ENCODE results near the gene KCTD15. TPM values are rescaled to one million over a fixed set of nuclear protein-coding genes. Genes with fewer than 3 reads are reported as not detected.

The KCTD15 gene
- total and polyA plus RNA-seq, 9 donors: 12.6 to 45.7 (median 29.5) TPM

DNA sequence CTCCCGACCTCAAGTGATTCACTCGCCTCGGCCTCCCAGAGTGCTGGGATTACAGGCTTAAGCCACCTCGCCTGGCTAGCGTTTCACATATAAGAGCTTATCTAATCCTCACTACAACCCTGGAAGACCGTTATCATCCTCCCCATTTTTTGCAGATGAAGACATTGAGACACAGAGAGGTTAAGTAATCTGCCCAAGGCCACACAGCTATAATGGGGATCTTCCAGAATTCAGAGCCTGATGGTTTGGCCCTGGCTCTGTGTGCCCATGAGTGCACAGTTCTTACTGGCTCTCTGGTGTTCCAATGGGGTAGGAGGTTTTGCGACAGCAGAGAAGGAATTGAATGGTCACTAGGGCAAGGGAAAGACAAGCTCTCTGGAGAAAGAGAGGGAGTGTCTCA, 16.8 kb upstream of the KCTD15 start:
- no peak overlapping the region for H3K27ac ChIP-seq
- intact Hi-C loops (cut with DNase I): loop anchor here (2.0 to 10.0 kb wide), 11 partner anchors 85 to 935 kb away; no protein-coding TSS in a partner anchor
- peaks cover 6% of the 10 kb centered on the region for H3K4me1 ChIP-seq (ENCODE audit: insufficient read depth)
- no peaks in the 10 kb centered on the region for H3K9me3 ChIP-seq
- no peaks in the 10 kb centered on the region for H3K36me3 ChIP-seq
- 86 to 91% (median 88%) methylated on average over 7 of the region's 7 CpGs for WGBS, 3 donors
- no peak overlapping the region for H3K4me3 ChIP-seq
- no peak for TF ChIP-seq POLR2A (IDR thresholded peaks at IDR 0.05)
- TF ChIP-seq EP300 (IDR thresholded peaks at IDR 0.05): no peak
- TF ChIP-seq, protein P1, sequence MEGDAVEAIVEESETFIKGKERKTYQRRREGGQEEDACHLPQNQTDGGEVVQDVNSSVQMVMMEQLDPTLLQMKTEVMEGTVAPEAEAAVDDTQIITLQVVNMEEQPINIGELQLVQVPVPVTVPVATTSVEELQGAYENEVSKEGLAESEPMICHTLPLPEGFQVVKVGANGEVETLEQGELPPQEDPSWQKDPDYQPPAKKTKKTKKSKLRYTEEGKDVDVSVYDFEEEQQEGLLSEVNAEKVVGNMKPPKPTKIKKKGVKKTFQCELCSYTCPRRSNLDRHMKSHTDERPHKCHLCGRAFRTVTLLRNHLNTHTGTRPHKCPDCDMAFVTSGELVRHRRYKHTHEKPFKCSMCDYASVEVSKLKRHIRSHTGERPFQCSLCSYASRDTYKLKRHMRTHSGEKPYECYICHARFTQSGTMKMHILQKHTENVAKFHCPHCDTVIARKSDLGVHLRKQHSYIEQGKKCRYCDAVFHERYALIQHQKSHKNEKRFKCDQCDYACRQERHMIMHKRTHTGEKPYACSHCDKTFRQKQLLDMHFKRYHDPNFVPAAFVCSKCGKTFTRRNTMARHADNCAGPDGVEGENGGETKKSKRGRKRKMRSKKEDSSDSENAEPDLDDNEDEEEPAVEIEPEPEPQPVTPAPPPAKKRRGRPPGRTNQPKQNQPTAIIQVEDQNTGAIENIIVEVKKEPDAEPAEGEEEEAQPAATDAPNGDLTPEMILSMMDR (IDR thresholded peaks at IDR 0.05): no peak
- DNase-seq: no peak
- H3K27me3 ChIP-seq: no peaks in the 10 kb centered on the region

DNA sequence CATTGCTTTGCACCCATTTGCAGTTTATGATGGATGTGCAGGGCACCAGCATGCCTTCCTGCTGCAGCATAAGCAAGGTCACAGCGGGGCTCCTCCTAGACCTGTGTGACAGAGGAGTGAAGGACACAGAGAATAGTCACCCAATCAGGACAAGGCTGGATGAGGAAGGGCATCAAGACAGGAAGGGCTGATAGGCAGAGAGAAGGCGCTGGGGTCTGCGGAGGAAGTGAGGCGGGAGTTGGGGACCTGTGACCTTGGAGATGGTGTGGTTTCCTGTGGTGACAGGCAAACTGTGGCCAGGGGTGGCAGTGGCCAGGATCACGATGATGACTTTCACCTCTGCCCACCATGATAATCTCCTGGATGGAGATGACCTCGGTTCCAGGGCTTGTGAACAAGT, 16.4 kb upstream of the KCTD15 start:
- no peak overlapping the region for H3K27ac ChIP-seq
- no peak overlapping the region for H3K4me3 ChIP-seq
- 60 to 66% (median 61%) methylated on average over 6 of the region's 6 CpGs for WGBS, 3 donors
- no peak for DNase-seq
- intact Hi-C loops (cut with DNase I): loop anchor here in 2 of 4 donors (2.0 to 10.0 kb wide), 4 partner anchors 85 to 935 kb away; no protein-coding TSS in a partner anchor
- TF ChIP-seq, protein P1 (IDR thresholded peaks at IDR 0.05): no peak
- no peak for TF ChIP-seq POLR2A (IDR thresholded peaks at IDR 0.05)
- no peak for TF ChIP-seq EP300 (IDR thresholded peaks at IDR 0.05)
- no peaks in the 10 kb centered on the region for H3K9me3 ChIP-seq
- H3K4me1 ChIP-seq (ENCODE audit: insufficient read depth): peaks cover 6% of the 10 kb centered on the region
- H3K27me3 ChIP-seq: no peaks in the 10 kb centered on the region
- H3K36me3 ChIP-seq: no peaks in the 10 kb centered on the region

DNA sequence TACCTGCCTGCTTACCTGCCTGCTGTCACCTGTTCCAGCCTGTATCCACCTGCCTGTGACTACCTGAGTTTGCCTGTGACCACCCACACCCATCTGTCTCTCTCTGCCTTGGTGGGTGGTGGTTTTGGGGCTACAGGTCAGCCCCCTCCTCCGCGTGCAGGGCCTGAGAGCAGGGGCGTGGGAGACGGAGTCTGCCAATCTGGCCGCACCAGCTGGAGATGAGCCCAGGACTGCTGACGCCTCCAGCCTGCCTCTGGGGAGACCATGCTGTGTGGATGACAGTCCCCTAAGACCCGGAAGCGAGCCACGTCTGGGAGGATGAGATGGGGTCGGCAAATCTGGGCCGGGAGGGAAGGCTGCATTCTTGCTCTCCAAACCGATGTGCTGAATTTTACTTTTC, 15.9 kb upstream of the KCTD15 start:
- no peak for DNase-seq
- no peaks in the 10 kb centered on the region for H3K9me3 ChIP-seq
- H3K27me3 ChIP-seq: no peaks in the 10 kb centered on the region
- H3K27ac ChIP-seq: no peak overlapping the region
- WGBS, 3 donors: 4 to 7% (median 7%) methylated on average over 12 of the region's 12 CpGs
- H3K4me3 ChIP-seq: no peak overlapping the region
- H3K4me1 ChIP-seq (ENCODE audit: insufficient read depth): peaks cover 6% of the 10 kb centered on the region
- no peaks in the 10 kb centered on the region for H3K36me3 ChIP-seq
- intact Hi-C loops (cut with DNase I): loop anchor here in 2 of 4 donors (2.0 to 10.0 kb wide), 4 partner anchors 84 to 934 kb away; no protein-coding TSS in a partner anchor
- TF ChIP-seq POLR2A (IDR thresholded peaks at IDR 0.05): no peak
- no peak for TF ChIP-seq EP300 (IDR thresholded peaks at IDR 0.05)
- TF ChIP-seq, protein P1 (IDR thresholded peaks at IDR 0.05): no peak

DNA sequence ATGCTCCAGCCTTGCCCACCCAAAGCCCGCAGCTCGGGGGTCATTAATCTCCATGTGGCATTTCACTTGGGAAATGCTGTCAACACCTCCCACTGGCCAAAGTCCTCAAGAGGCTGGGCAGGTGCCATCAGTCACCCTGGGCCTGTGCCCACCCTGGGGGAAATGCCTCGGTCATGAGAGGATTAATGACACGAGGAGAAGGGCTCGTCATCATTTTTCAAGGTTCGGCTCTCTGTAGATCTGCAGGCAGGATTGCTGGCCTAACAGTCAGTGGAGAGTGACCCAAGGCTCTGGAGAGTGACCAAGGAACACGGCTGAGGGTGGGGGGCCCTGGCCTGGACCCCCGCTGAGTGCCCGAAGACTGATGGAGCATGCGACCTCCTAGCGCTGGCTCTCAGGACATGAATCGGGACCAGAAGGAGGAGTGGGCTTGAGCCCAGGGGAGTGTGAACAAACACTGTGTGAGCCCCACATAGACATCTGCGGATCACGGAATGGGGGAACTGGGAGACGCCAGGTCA, 15.2 kb upstream of the KCTD15 start:
- no peak overlapping the region for H3K4me3 ChIP-seq
- intact Hi-C loops (cut with DNase I): loop anchor here in 2 of 4 donors (2.0 to 10.0 kb wide), 4 partner anchors 83 to 933 kb away; no protein-coding TSS in a partner anchor
- DNase-seq: no peak
- H3K27me3 ChIP-seq: no peaks in the 10 kb centered on the region
- no peaks in the 10 kb centered on the region for H3K36me3 ChIP-seq
- peaks cover 6% of the 10 kb centered on the region for H3K4me1 ChIP-seq (ENCODE audit: insufficient read depth)
- TF ChIP-seq POLR2A (IDR thresholded peaks at IDR 0.05) (no peak), EP300 (IDR thresholded peaks at IDR 0.05) (no peak)
- TF ChIP-seq, protein P1 (IDR thresholded peaks at IDR 0.05): no peak
- H3K27ac ChIP-seq: no peak overlapping the region
- H3K9me3 ChIP-seq: no peaks in the 10 kb centered on the region
- WGBS, 3 donors: 82 to 87% (median 86%) methylated on average over 13 to 15 of the region's 15 CpGs
